Right atrium auricular region (tissue), 2 donors: ENCODE measurements around the gene DMAC2. TPM values are rescaled to one million over a fixed set of nuclear protein-coding genes. Genes with fewer than 3 reads are reported as not detected.

ENCODE experiments used
- DNase-seq: peaks from one replicate; pipeline ENCODE4 v3.0.0-alpha.2; 2019; ENCODE audit warnings: low spot score
- H3K27ac ChIP-seq, 2 donors: fragments of 200-600 bp; sonication (generic); 1 replicate in 1 of 2; 2 replicates in 1 of 2; pipeline ENCODE4 v1.5.1; 2016 to 2019
- H3K27me3 ChIP-seq, 2 donors: fragments of 200-600 bp; sonication (generic); one replicate each; pipeline versions ENCODE4 v1.5.1 to v1.6.0; 2017 to 2019
- H3K36me3 ChIP-seq: fragments of 200-600 bp; sonication (generic); one replicate; pipeline ENCODE4 v1.5.1; 2016
- H3K4me1 ChIP-seq, 2 donors: fragments of 200-600 bp; sonication (generic); one replicate each; pipeline versions ENCODE4 v1.5.1 to v1.6.0; 2017 to 2019
- H3K4me3 ChIP-seq, 2 donors: fragments of 200-600 bp; sonication (generic); 1 replicate in 1 of 2; 2 replicates in 1 of 2; pipeline ENCODE4 v1.5.1; 2017 to 2019; ENCODE audit warnings: mild to moderate bottlenecking in 1 of 2, moderate library complexity in 1 of 2
- H3K9me3 ChIP-seq, 2 donors: fragments of 200-600 bp; sonication (generic); one replicate each; pipeline ENCODE4 v1.5.1; 2019
- CTCF ChIP-seq, 2 donors: fragments of 200-600 bp; sonication (generic); IDR thresholded peaks; one replicate each; pipeline ENCODE4 v1.5.1; 2019; ENCODE audit warnings: antibody characterized with exemption in 2 of 2
- total RNA-seq, 2 donors: library from RNA; depleted of rRNA; stranded (reverse); fragments of >200 nt; gene quantifications; one replicate each; pipeline ENCODE4 v1.1.0, GENCODE V29; 2016

Gene DMAC2
- total RNA-seq, 2 donors from 2014 or later, result 63.2 to 88.7 TPM

- H3K36me3 ChIP-seq, result peaks cover 68% of the 10 kb centered on the region
- TF ChIP-seq CTCF (IDR thresholded peaks at IDR 0.05), result no peak
Measured at GRCh38 chr19:41421973-41422372, 17.7 kb downstream of the DMAC2 start.

GRCh38 chr19:41421314-41421713 lies 18.4 kb downstream of the DMAC2 start:
- no peak for DNase-seq
- Histone ChIP-seq H3K27ac (no peak overlapping the region), H3K36me3 (peaks cover 74% of the 10 kb centered on the region), H3K9me3 (no peaks in the 10 kb centered on the region), H3K4me3 (no peak overlapping the region), H3K4me1 (peaks cover 0 to 26% of the 10 kb centered on the region in 2 donors), H3K27me3 (no peaks in the 10 kb centered on the region)
- no peak for TF ChIP-seq CTCF (IDR thresholded peaks at IDR 0.05)

More at GRCh38 chr19:41421973-41422372, 17.7 kb downstream of the DMAC2 start:
- Histone ChIP-seq H3K4me1 (peaks cover 0 to 33% of the 10 kb centered on the region in 2 donors), H3K27me3 (no peaks in the 10 kb centered on the region), H3K27ac (no peak overlapping the region), H3K4me3 (no peak overlapping the region), H3K9me3 (no peaks in the 10 kb centered on the region)
- DNase-seq, result no peak

DNA sequence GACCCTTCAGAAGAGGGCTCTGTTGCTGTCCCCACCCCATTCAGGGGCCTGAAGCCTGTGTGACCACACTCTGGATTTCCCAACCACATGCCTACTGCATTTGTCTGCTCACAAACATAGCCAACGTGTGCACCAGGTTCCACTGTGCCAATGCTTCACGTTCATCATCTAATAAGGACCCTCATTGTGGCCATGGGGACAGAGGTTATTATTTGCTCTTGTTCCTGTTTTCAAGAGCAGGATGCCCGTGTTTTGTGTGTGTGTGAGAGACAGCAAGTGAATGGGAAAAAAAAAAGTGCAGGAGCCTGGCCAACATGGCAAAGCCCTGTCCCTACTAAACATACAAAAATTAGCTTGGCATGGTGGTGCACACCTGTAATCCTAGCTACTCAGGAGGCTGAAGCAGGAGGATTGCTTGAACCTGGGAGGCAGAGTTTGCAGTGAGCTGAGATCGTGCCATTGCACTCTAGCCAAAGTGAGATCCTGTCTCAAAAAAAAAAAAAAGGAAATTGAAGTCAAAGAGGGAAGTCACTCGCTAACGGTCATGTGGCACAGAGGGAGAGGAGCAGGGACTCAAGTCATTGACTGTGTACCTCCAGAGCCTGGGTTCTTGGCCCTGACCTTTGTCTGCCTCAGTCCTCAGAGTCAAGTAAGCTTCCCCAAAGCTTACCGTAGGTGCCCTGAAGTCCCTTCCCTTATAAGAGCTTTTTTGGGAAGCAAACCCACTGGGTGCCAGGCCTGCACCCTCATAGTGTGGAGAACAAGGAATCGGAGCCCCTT lies 19.4 kb downstream of the DMAC2 start:
- no peak overlapping the region for H3K4me3 ChIP-seq
- H3K4me1 ChIP-seq, result peaks cover 0 to 16% of the 10 kb centered on the region in 2 donors
- no peak for TF ChIP-seq CTCF (IDR thresholded peaks at IDR 0.05)
- no peak for DNase-seq
- H3K36me3 ChIP-seq, result peaks cover 72% of the 10 kb centered on the region
- H3K27ac ChIP-seq, result no peak overlapping the region
- no peaks in the 10 kb centered on the region for H3K27me3 ChIP-seq
- H3K9me3 ChIP-seq, result no peaks in the 10 kb centered on the region

DNA sequence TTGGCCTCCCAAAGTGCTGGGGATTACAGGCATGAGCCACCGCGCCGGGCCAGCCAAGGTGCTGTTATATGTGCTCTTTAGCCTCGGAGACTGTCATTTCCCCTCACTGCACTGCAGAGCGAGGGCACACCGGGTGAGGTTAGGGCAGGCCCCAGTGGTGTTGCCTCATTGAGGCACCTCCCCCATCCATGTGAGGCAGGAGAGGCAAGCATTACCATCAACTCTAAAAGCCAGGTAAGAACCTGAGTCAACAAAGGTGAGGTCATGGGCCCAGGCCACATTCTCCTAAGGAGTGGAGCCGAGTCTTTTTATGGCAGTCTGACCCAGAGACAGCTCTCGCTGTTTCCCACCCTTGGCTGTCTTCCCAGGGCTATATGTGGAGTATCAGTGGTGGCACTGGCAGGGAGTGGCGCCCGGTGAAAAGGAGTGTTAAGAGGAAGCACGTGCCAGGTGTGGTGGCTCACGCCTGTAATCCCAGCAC lies 23.5 kb downstream of the DMAC2 start:
- H3K4me3 ChIP-seq, result no peak overlapping the region
- no peaks in the 10 kb centered on the region for H3K27me3 ChIP-seq
- H3K9me3 ChIP-seq, result no peaks in the 10 kb centered on the region
- H3K27ac ChIP-seq, result no peak overlapping the region
- peaks cover 0 to 16% of the 10 kb centered on the region in 2 donors for H3K4me1 ChIP-seq
- peaks cover 65% of the 10 kb centered on the region for H3K36me3 ChIP-seq
- no peak for TF ChIP-seq CTCF (IDR thresholded peaks at IDR 0.05)
- DNase-seq, result no peak

DNA sequence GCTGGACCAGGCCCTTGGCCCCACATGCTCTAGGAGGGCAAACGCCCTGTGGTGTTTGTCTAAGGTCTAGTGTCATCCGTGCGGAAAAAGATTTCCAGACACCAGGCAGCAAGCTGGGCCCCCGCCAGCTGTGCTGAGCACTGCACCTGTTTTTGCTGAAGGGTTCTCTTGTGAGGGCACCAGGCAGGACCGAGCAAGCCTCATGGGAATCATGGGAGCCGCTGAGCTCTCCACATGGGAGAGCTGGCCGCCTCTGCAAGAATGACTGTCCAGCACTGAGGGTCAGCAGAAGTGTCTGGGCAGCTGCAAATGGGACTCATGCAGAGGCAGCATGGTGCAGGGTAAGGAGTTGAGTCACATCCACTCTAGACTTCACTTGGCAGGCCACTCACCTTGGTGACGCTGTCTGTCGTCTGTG lies 24.5 kb downstream of the DMAC2 start:
- no peak for DNase-seq
- H3K27me3 ChIP-seq, result no peaks in the 10 kb centered on the region
- no peak overlapping the region for H3K27ac ChIP-seq
- no peak overlapping the region for H3K4me3 ChIP-seq
- peaks cover 0 to 20% of the 10 kb centered on the region in 2 donors for H3K4me1 ChIP-seq
- H3K9me3 ChIP-seq, result no peaks in the 10 kb centered on the region
- TF ChIP-seq CTCF (IDR thresholded peaks at IDR 0.05), result no peak
- peaks cover 62% of the 10 kb centered on the region for H3K36me3 ChIP-seq
